GM18505 (cell line): ENCODE data around the gene OR4C45.
"Not testable (repeated sequence)": the region's sequence is repeated elsewhere in the genome, so short reads cannot be mapped to it uniquely, and the experiment has no call there.

Experiments used
- ATAC-seq: cut with Tn5 transposase; IDR thresholded peaks from one replicate; pipeline ENCODE4 v1.9.1; 2021; ENCODE audit not compliant: unreplicated experiment
- POLR2A ChIP-seq: IDR thresholded peaks from 4 replicates; pipeline ENCODE4 v1.6.1; 2011; ENCODE audit warnings: borderline replicate concordance; ENCODE audit not compliant: insufficient read depth, insufficient read length; ENCODE audit errors: extremely low read depth

OR4C45 gene

GRCh38 chr11:50077526-50077925, 44.9 kb downstream of the OR4C45 start:
- TF ChIP-seq POLR2A: no peak
- no peak for ATAC-seq

DNA sequence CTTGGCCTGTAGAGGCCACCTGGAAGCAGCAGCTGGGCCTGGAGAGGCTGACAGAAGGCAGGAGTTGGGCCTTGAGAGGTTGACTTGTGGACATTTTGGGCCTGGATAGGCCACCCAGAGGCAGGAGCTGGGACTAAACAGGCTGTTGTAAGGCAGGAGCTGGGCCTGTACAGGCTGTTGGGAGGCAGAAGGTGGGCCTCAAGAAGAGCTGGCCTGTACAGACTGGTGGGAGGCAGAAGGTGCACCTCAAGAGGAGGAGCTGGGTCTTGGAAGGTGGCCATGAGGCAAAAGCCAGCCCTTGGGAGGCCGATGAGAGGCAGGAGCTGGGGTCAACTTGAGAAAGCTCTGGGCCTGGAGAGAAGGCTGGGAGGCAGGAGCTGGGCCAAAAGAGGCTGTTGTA, 45.3 kb downstream of the OR4C45 start:
- no peak for TF ChIP-seq POLR2A
- ATAC-seq: no peak

DNA sequence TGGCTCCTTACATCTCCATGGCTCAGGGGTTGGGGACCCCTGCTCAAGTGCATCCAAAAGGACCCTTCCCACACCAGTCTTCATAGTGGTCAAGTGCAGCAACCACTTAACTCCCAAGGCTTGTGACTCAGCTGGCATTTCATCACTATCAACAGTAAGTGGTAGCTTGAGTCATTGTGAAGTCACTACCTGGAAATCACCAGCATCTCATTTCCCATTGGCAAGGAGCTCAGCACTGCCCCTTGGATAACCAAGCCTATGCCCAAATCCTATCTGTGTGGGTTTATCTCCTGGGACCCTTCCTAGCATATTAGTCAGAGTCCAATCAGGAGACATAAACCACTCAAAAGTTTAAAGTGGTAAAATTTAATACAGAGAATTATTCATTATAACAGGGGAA, 46.3 kb downstream of the OR4C45 start:
- ATAC-seq: not testable (repeated sequence)

GRCh38 chr11:50080256-50080655, 47.6 kb downstream of the OR4C45 start:
- ATAC-seq: no peak
- no peak for TF ChIP-seq POLR2A
